GM12892 (cell line): ENCODE results near the gene KRT79.

Experiments
- POLR2A ChIP-seq: IDR thresholded peaks from 2 replicates; pipeline ENCODE4 v1.6.1; 2011; ENCODE audit warnings: low read depth, low read length, control low read depth
- POLR2AphosphoS5 ChIP-seq: IDR thresholded peaks from 2 replicates; pipeline ENCODE4 v1.6.1; 2011; ENCODE audit warnings: low read depth, low read length, control low read depth

- no peak for TF ChIP-seq POLR2A
- no peak for TF ChIP-seq POLR2AphosphoS5
Observed at GRCh38 chr12:52818388-52818787, 15.7 kb downstream of the KRT79 start.
